ENCODE data around the gene FHL1.

- TF ChIP-seq, protein P1, sequence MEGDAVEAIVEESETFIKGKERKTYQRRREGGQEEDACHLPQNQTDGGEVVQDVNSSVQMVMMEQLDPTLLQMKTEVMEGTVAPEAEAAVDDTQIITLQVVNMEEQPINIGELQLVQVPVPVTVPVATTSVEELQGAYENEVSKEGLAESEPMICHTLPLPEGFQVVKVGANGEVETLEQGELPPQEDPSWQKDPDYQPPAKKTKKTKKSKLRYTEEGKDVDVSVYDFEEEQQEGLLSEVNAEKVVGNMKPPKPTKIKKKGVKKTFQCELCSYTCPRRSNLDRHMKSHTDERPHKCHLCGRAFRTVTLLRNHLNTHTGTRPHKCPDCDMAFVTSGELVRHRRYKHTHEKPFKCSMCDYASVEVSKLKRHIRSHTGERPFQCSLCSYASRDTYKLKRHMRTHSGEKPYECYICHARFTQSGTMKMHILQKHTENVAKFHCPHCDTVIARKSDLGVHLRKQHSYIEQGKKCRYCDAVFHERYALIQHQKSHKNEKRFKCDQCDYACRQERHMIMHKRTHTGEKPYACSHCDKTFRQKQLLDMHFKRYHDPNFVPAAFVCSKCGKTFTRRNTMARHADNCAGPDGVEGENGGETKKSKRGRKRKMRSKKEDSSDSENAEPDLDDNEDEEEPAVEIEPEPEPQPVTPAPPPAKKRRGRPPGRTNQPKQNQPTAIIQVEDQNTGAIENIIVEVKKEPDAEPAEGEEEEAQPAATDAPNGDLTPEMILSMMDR (IDR thresholded peaks at IDR 0.05) = no peak
- TF ChIP-seq POLR2A (IDR thresholded peaks at IDR 0.05) = no peak
These were observed 49.2 kb upstream of the FHL1 start for GRCh38 chrX:136097871-136098805.

Measured in thyroid gland (tissue), 4 donors.